Liver (tissue), 9 donors: Measurements from ENCODE around the gene TTC7B. TPM values are rescaled to one million over a fixed set of nuclear protein-coding genes. Genes with fewer than 3 reads are reported as not detected.

Source experiments
- DNase-seq: peaks from one replicate; pipeline ENCODE4 v3.0.0-alpha.2; 2017; ENCODE audit warnings: low spot score
- H3K27ac ChIP-seq, 2 donors: one replicate each; pipeline ENCODE4 v1.7.0; 2013; ENCODE audit warnings: inconsistent platforms in 2 of 2, low read length in 2 of 2, control low read depth in 1 of 2, low read depth in 1 of 2, mild to moderate bottlenecking in 1 of 2
- H3K27me3 ChIP-seq, 4 donors: one replicate each; pipeline versions ENCODE4 v1.6.1 to v1.7.0; 2013; ENCODE audit warnings: low read length in 3 of 4, inconsistent platforms in 1 of 4, mild to moderate bottlenecking in 1 of 4, moderate library complexity in 1 of 4; ENCODE audit not compliant: control insufficient read depth in 4 of 4, insufficient read depth in 4 of 4
- H3K36me3 ChIP-seq, 4 donors: one replicate each; pipeline versions ENCODE4 v1.6.1 to v1.7.0; 2013; ENCODE audit warnings: low read length in 3 of 4, mild to moderate bottlenecking in 3 of 4, low read depth in 1 of 4, moderate library complexity in 1 of 4; ENCODE audit not compliant: control insufficient read depth in 4 of 4, insufficient read depth in 3 of 4
- H3K4me1 ChIP-seq, 4 donors: one replicate each; pipeline versions ENCODE4 v1.6.1 to v1.7.0; 2013; ENCODE audit warnings: low read length in 3 of 4, mild to moderate bottlenecking in 3 of 4, moderate library complexity in 1 of 4; ENCODE audit not compliant: control insufficient read depth in 4 of 4, insufficient read depth in 4 of 4
- H3K4me3 ChIP-seq, 3 donors: one replicate each; pipeline versions ENCODE4 v1.6.1 to v1.7.0; 2013; ENCODE audit warnings: low read length in 3 of 3, control low read depth in 1 of 3, low read depth in 1 of 3, mild to moderate bottlenecking in 1 of 3
- H3K9ac ChIP-seq, 2 donors: one replicate each; pipeline ENCODE4 v1.7.0; 2013; ENCODE audit warnings: low read length in 2 of 2, mild to moderate bottlenecking in 2 of 2, moderate library complexity in 2 of 2, control low read depth in 1 of 2, low read depth in 1 of 2
- H3K9me3 ChIP-seq, 4 donors: one replicate each; pipeline versions ENCODE4 v1.6.1 to v1.7.0; 2013; ENCODE audit warnings: low read length in 3 of 4; ENCODE audit not compliant: control insufficient read depth in 4 of 4
- FOXA1 ChIP-seq: IDR thresholded peaks from 2 replicates; pipeline ENCODE4 v1.6.1; 2016; ENCODE audit warnings: antibody characterized with exemption
- FOXA2 ChIP-seq: IDR thresholded peaks from 2 replicates; pipeline ENCODE4 v1.6.1; 2016; ENCODE audit warnings: antibody characterized with exemption
- HNF4A ChIP-seq, 2 donors: conservative IDR thresholded peaks; 2 replicates each; pipeline ENCODE4 v1.6.1; 2016; ENCODE audit warnings: antibody characterized with exemption in 2 of 2, mild to moderate bottlenecking in 2 of 2
- HNF4G ChIP-seq: IDR thresholded peaks from 2 replicates; pipeline ENCODE4 v1.6.1; 2016; ENCODE audit warnings: antibody characterized with exemption
- JUND ChIP-seq, 2 donors: IDR thresholded peaks; 2 replicates each; pipeline ENCODE4 v1.6.1; 2016; ENCODE audit warnings: antibody characterized with exemption in 2 of 2
- NR2F2 ChIP-seq: IDR thresholded peaks from 2 replicates; pipeline ENCODE4 v1.6.1; 2016; ENCODE audit warnings: antibody characterized with exemption
- RXRA ChIP-seq, 2 donors: IDR thresholded peaks; 2 replicates each; pipeline ENCODE4 v1.6.1; 2017 to 2018; ENCODE audit warnings: antibody characterized with exemption in 2 of 2, mild to moderate bottlenecking in 1 of 2
- WGBS: extraction: QIAGEN DNeasy Blood & Tissue Kit; methylation state at CpG from one replicate; pipeline ENCODE4 v1.1.7; 2013; 5-methylcytosine and 5-hydroxymethylcytosine counted together
- polyA plus RNA-seq, 2 donors: library from polyadenylated mRNA; stranded (reverse) in 1 of 2; unstranded in 1 of 2; fragments of 200-250 nt in 1 of 2; fragments of >200 nt in 1 of 2; fragmentation: Nextera tagmentation in 1 of 2; extraction: Ambion mirVana in 1 of 2; gene quantifications; one replicate each; pipeline versions ENCODE4 v1.2.1 to v1.2.3, GENCODE V29; 2013 to 2015
- total RNA-seq, 2 donors: library from RNA; depleted of rRNA; stranded (reverse); fragments of >200 nt; gene quantifications; one replicate each; pipeline ENCODE4 v1.2.3, GENCODE V29; 2014
- TF ChIP-seq, protein P1 (sequence below): IDR thresholded peaks from 2 replicates; pipeline ENCODE4 v1.6.1; 2016; ENCODE audit warnings: antibody characterized with exemption
- TF ChIP-seq, protein P2 (sequence below): IDR thresholded peaks from 2 replicates; pipeline ENCODE4 v1.6.1; 2016; ENCODE audit warnings: antibody characterized with exemption, mild to moderate bottlenecking
- TF ChIP-seq, protein P3 (sequence below): fragments of 150-350 bp; IDR thresholded peaks from 2 replicates; pipeline ENCODE4 v1.5.1; 2017; ENCODE audit warnings: improper control_type of control experiment, low read depth, low read length; ENCODE audit not compliant: missing input control
- donor health status: healthy.
- donor health status: healthy.
- donor health status: healthy.
- donor health status: healthy.
- donor health status: healthy.

Gene TTC7B
- total and polyA plus RNA-seq, 4 donors: 9.1 to 31.0 (median 12.5) TPM

DNA sequence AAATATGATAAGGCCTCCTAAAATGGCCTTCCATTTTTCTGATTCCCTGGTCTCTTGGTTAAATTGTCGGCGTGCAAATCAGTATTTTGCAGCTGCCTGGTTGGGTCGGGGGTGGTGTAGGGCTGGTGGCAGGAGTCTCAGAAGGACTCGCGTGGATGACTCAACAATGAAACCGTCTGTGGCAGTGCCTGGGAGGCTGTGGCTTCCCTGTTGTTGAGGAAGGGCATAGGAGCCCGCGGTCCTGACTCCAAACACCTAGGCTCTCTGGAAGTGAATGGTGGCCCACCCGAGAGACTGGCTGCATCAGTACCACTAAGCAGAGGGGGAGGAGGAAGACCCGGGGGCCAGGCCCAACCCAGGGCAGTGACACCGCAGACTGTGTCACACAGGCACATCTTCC is 207.9 kb downstream of the TTC7B start:
- no peak overlapping the region for H3K4me3 ChIP-seq
- H3K9ac ChIP-seq: no peak overlapping the region
- TF ChIP-seq, protein P1, sequence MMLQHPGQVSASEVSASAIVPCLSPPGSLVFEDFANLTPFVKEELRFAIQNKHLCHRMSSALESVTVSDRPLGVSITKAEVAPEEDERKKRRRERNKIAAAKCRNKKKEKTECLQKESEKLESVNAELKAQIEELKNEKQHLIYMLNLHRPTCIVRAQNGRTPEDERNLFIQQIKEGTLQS: no peak
- TF ChIP-seq, protein P2, sequence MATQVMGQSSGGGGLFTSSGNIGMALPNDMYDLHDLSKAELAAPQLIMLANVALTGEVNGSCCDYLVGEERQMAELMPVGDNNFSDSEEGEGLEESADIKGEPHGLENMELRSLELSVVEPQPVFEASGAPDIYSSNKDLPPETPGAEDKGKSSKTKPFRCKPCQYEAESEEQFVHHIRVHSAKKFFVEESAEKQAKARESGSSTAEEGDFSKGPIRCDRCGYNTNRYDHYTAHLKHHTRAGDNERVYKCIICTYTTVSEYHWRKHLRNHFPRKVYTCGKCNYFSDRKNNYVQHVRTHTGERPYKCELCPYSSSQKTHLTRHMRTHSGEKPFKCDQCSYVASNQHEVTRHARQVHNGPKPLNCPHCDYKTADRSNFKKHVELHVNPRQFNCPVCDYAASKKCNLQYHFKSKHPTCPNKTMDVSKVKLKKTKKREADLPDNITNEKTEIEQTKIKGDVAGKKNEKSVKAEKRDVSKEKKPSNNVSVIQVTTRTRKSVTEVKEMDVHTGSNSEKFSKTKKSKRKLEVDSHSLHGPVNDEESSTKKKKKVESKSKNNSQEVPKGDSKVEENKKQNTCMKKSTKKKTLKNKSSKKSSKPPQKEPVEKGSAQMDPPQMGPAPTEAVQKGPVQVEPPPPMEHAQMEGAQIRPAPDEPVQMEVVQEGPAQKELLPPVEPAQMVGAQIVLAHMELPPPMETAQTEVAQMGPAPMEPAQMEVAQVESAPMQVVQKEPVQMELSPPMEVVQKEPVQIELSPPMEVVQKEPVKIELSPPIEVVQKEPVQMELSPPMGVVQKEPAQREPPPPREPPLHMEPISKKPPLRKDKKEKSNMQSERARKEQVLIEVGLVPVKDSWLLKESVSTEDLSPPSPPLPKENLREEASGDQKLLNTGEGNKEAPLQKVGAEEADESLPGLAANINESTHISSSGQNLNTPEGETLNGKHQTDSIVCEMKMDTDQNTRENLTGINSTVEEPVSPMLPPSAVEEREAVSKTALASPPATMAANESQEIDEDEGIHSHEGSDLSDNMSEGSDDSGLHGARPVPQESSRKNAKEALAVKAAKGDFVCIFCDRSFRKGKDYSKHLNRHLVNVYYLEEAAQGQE: no peak
- no peak for TF ChIP-seq NR2F2
- no peak for TF ChIP-seq HNF4G

DNA sequence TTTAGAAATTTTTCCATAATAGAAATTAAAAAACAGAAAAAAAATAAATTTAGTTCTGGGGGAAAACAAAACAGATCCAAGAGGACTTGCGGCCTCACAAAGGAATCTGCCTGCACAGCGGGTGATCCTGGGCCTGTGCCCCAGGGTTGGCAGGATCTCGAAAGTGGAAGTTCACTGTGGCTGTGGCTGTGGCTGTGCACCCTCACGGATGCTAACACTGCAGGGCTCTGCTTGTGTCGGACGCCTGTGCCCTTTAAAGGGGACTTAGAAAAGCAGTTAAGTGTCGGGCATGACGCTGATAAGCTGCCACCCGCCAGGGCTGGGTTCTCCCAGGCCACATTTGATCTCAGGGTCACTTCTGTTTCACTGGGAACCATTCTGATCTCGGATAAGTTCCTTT is 209.1 kb downstream of the TTC7B start:
- Histone ChIP-seq H3K4me1 (no peaks in the 10 kb centered on the region), H3K4me3 (no peak overlapping the region), H3K27me3 (no peaks in the 10 kb centered on the region), H3K9ac (no peak overlapping the region), H3K36me3 (peaks cover 0 to 11% (median 4%) of the 10 kb centered on the region in 4 donors), H3K27ac (no peak overlapping the region), H3K9me3 (no peaks in the 10 kb centered on the region)
- WGBS: 87% methylated on average over 10 of the region's 10 CpGs
- TF ChIP-seq FOXA1 (no peak), JUND (IDR thresholded peaks at IDR 0.05) (no peak), FOXA2 (no peak), HNF4A (conservative IDR thresholded peaks at IDR 0.05) (no peak), RXRA (IDR thresholded peaks at IDR 0.05) (no peak), HNF4G (no peak)
- TF ChIP-seq, protein P2: no peak
- TF ChIP-seq, protein P3, sequence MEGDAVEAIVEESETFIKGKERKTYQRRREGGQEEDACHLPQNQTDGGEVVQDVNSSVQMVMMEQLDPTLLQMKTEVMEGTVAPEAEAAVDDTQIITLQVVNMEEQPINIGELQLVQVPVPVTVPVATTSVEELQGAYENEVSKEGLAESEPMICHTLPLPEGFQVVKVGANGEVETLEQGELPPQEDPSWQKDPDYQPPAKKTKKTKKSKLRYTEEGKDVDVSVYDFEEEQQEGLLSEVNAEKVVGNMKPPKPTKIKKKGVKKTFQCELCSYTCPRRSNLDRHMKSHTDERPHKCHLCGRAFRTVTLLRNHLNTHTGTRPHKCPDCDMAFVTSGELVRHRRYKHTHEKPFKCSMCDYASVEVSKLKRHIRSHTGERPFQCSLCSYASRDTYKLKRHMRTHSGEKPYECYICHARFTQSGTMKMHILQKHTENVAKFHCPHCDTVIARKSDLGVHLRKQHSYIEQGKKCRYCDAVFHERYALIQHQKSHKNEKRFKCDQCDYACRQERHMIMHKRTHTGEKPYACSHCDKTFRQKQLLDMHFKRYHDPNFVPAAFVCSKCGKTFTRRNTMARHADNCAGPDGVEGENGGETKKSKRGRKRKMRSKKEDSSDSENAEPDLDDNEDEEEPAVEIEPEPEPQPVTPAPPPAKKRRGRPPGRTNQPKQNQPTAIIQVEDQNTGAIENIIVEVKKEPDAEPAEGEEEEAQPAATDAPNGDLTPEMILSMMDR: no peak
- DNase-seq: no peak

More for the DNA sequence above, 207.9 kb downstream of the TTC7B start:
- Histone ChIP-seq H3K4me1 (no peaks in the 10 kb centered on the region), H3K36me3 (peaks cover 0 to 13% (median 4%) of the 10 kb centered on the region in 4 donors), H3K27me3 (no peaks in the 10 kb centered on the region), H3K9me3 (no peaks in the 10 kb centered on the region), H3K27ac (no peak overlapping the region)
- DNase-seq: no peak
- 83% methylated on average over 11 of the region's 11 CpGs for WGBS
